GM12864 (cell line): ENCODE data around the gene CTIF.

ENCODE experiments used
- DNase-seq: peaks from one replicate; pipeline ENCODE4 v3.0.0-alpha.2; 2011; ENCODE audit warnings: low read depth
- H3K4me3 ChIP-seq: 2 replicates; pipeline ENCODE4 v1.5.1; 2011; ENCODE audit warnings: mild to moderate bottlenecking, low read depth, low read length, control low read depth
- CTCF ChIP-seq: IDR thresholded peaks from 2 replicates; pipeline ENCODE4 v1.5.1; 2011; ENCODE audit warnings: low read depth, mild to moderate bottlenecking, moderate library complexity, low read length, control low read depth, inconsistent platforms; ENCODE audit errors: missing control alignments

CTIF gene

GRCh38 chr18:48634491-48634890 lies 95.7 kb downstream of the CTIF start:
- no peak overlapping the region for H3K4me3 ChIP-seq
- DNase-seq, result no peak
- TF ChIP-seq CTCF, result no peak

- no peak for DNase-seq
- no peak for TF ChIP-seq CTCF
- H3K4me3 ChIP-seq, result no peak overlapping the region
Observed at GRCh38 chr18:48634975-48635374, 96.1 kb downstream of the CTIF start.

DNA sequence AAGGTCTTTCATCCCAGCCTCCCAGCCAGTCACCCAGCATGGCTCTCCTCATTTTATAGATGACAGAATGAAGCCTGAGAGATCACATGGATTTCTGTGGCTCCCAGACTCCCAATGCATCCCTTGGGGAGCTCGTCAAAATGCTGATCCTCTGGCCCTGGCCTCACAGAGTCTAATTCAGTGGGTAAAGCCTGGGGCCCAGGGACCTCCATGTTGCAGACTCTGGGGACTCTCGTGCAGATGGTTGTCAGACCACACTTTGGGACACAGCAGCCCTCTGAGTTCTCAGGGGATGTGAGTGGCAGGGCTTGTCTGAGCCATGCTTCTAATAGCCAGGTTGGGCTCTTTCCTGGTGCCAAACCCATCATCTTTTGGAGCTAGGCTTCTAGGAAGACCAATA lies 97.0 kb downstream of the CTIF start:
- no peak for TF ChIP-seq CTCF
- H3K4me3 ChIP-seq, result no peak overlapping the region
- DNase-seq, result no peak

DNA sequence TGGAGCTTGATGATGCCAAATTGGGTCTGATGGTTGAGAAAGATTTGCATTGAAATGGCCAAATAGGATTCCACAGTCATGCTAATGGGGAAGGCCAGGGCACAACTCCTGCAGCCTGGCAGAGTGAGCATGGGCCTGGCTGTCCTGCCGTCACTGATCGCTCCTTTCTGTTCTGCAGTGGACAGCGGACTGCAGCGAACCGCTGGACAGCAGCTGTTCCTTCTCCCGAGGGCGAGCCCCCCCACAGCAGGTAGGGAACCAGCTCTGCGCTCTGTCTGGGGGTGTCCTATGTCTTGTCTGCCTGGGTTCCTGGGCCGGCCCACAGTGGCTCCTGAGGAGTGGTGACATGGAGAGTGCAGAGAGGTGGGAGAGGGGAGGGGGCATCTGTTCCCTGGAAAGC lies 97.6 kb downstream of the CTIF start:
- no peak for TF ChIP-seq CTCF
- H3K4me3 ChIP-seq, result no peak overlapping the region
- DNase-seq, result no peak

DNA sequence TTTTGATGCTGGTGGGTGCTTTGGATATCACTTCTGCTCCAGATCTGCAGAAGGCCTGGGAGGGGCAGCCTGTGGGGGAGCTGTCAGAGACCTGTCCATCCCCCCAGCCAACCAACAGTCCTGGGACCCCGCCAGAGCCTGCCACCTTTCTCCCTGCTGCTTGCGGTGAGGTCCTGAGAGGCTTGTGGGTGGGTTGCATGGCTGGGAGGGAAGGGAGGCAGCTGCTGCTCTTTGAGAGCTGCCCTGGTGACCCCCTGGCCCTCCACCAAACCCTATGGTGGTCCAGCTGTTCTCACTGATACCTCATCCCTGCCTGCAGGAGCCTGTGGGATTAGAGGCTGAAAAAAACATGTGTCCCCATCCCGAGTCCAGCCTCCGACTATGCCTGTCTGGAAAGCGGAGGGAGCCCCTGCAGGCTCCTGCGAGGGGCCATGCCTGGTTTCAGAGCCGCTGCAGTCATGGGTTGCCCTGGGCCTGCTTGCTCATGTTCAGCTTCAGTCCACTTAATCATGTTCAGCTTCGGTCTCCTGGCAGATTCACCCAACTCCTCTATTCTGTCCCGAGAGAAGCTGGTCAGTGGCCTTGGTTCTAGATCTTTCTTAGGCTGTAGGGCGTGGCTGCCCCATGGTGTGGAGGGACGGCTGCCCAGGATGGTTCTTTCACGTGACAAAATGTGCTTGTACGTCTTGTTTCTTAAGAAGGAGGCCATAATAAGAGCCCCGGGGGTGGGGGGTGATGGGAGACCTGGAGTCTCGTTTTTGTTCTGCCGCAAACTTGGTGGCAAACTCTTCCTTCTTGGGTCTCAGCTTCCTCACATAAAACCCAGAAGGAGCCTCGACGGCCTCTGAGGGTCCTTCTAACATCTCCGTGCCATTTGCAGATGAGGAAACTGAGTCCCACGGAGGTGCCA lies 98.5 kb downstream of the CTIF start:
- H3K4me3 ChIP-seq, result no peak overlapping the region
- no peak for TF ChIP-seq CTCF
- DNase-seq, result no peak

- H3K4me3 ChIP-seq, result no peak overlapping the region
- TF ChIP-seq CTCF, result no peak
- DNase-seq, result no peak
Observed at GRCh38 chr18:48638451-48638850, 99.6 kb downstream of the CTIF start.
